ENCODE measurements around the gene RTN4R. TPM values are rescaled to one million over a fixed set of nuclear protein-coding genes. Genes with fewer than 3 reads are reported as not detected.
A peak's percentile ranks its signal among the peaks of the same experiment; 100 is the strongest.
"Not testable (repeated sequence)": the region's sequence is repeated elsewhere in the genome, so short reads cannot be mapped to it uniquely, and the experiment has no call there.

Gene RTN4R
- total RNA-seq, 1 donor from 2014 or later = 38.3 TPM

GRCh38 chr22:20292108-20292507 is 24.0 kb upstream of the RTN4R start:
- no peak for DNase-seq
- Mint-ChIP-seq H3K4me3 (ENCODE audit: unreplicated experiment) (no peak overlapping the region), H3K36me3 (ENCODE audit: unreplicated experiment) (no peaks in the 10 kb centered on the region), H3K27me3 (ENCODE audit: unreplicated experiment) (no peaks in the 10 kb centered on the region), H3K9me3 (ENCODE audit: unreplicated experiment) (peaks cover 4% of the 10 kb centered on the region), H3K4me1 (ENCODE audit: low read depth, unreplicated experiment) (peaks cover 5% of the 10 kb centered on the region), H3K27ac (ENCODE audit: unreplicated experiment) (no peak overlapping the region)
- TF ChIP-seq, protein P1, sequence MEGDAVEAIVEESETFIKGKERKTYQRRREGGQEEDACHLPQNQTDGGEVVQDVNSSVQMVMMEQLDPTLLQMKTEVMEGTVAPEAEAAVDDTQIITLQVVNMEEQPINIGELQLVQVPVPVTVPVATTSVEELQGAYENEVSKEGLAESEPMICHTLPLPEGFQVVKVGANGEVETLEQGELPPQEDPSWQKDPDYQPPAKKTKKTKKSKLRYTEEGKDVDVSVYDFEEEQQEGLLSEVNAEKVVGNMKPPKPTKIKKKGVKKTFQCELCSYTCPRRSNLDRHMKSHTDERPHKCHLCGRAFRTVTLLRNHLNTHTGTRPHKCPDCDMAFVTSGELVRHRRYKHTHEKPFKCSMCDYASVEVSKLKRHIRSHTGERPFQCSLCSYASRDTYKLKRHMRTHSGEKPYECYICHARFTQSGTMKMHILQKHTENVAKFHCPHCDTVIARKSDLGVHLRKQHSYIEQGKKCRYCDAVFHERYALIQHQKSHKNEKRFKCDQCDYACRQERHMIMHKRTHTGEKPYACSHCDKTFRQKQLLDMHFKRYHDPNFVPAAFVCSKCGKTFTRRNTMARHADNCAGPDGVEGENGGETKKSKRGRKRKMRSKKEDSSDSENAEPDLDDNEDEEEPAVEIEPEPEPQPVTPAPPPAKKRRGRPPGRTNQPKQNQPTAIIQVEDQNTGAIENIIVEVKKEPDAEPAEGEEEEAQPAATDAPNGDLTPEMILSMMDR (IDR thresholded peaks at IDR 0.05; ENCODE audit: partially characterized antibody, unreplicated experiment) = no peak

DNA sequence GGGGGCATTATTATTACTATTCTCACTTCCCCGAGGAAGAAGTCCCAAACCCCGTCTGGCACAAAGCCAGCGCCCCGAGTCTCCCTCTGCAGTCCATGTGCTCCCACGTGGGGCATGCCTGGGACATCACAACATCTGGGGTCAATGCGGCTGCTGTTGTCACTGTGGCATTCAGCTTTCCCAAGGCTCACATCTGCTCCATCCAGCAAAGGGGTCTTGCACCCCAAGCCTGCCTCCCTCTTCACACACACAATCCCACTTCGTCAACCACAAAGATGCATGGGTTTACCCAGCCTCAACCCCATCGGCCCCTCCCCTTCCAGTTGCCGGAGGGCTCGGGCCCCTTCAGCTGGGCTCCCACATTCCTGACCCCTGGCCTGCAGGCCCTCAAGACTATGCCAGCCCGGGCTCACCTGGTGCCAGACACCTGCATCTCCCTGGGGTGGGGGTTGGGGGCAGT is 23.5 kb upstream of the RTN4R start:
- Mint-ChIP-seq H3K36me3 (ENCODE audit: unreplicated experiment) (no peaks in the 10 kb centered on the region), H3K9me3 (ENCODE audit: unreplicated experiment) (peaks cover 4% of the 10 kb centered on the region), H3K27me3 (ENCODE audit: unreplicated experiment) (no peaks in the 10 kb centered on the region), H3K4me1 (ENCODE audit: low read depth, unreplicated experiment) (peaks cover 7% of the 10 kb centered on the region), H3K27ac (ENCODE audit: unreplicated experiment) (no peak overlapping the region), H3K4me3 (ENCODE audit: unreplicated experiment) (peak overlapping the region; percentile 19)
- no peak for DNase-seq
- TF ChIP-seq, protein P1 (IDR thresholded peaks at IDR 0.05; ENCODE audit: partially characterized antibody, unreplicated experiment) = no peak

DNA sequence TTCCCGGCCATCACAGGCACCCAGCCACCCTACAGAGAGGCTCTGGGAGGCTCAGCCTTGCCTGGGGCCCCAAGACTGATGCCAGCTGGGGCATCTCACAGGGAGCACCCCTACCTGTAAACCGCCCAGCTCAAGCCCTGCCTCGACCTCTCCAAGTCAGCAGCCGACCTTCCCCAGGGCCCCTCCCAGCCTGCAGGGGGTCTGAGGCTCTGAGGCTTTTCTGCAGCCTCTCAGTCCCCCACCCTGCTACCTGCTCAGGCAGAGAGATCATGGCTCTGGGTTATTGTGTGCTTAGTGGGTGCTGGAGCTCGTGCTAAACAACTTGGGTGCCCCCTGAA is 23.1 kb upstream of the RTN4R start:
- Mint-ChIP-seq H3K27me3 (ENCODE audit: unreplicated experiment) (no peaks in the 10 kb centered on the region), H3K9me3 (ENCODE audit: unreplicated experiment) (peaks cover 4% of the 10 kb centered on the region), H3K4me3 (ENCODE audit: unreplicated experiment) (no peak overlapping the region), H3K4me1 (ENCODE audit: low read depth, unreplicated experiment) (peaks cover 7% of the 10 kb centered on the region), H3K27ac (ENCODE audit: unreplicated experiment) (no peak overlapping the region), H3K36me3 (ENCODE audit: unreplicated experiment) (no peaks in the 10 kb centered on the region)
- DNase-seq = no peak
- TF ChIP-seq, protein P1 (IDR thresholded peaks at IDR 0.05; ENCODE audit: partially characterized antibody, unreplicated experiment) = no peak

- no peak overlapping the region for H3K4me3 Mint-ChIP-seq (ENCODE audit: unreplicated experiment)
- no peak for DNase-seq
- TF ChIP-seq, protein P1 (IDR thresholded peaks at IDR 0.05; ENCODE audit: partially characterized antibody, unreplicated experiment) = no peak
- H3K27me3 Mint-ChIP-seq (ENCODE audit: unreplicated experiment) = no peaks in the 10 kb centered on the region
- peaks cover 7% of the 10 kb centered on the region for H3K4me1 Mint-ChIP-seq (ENCODE audit: low read depth, unreplicated experiment)
- H3K36me3 Mint-ChIP-seq (ENCODE audit: unreplicated experiment) = no peaks in the 10 kb centered on the region
- peaks cover 4% of the 10 kb centered on the region for H3K9me3 Mint-ChIP-seq (ENCODE audit: unreplicated experiment)
- no peak overlapping the region for H3K27ac Mint-ChIP-seq (ENCODE audit: unreplicated experiment)
Measured at GRCh38 chr22:20290578-20291248, 22.6 kb upstream of the RTN4R start.

DNA sequence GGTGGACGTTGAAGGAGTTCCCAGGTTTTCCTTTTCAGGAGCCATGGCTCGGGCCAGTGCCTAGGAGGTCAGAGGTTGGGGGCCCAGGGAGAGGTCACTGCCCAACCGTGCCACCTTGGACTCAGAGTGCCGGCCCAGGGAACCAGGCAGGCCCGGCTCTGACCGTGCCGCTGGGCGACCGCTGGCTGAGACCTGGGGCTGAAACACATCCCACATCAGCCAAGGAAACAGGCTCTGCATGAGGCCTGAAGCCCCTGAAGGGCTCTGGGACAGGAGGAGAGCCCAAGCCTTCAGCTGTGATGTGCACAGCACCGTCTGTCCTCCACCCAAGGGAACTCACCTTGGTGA is 21.9 kb upstream of the RTN4R start:
- Mint-ChIP-seq H3K9me3 (ENCODE audit: unreplicated experiment) (peaks cover 4% of the 10 kb centered on the region), H3K4me3 (ENCODE audit: unreplicated experiment) (no peak overlapping the region), H3K27ac (ENCODE audit: unreplicated experiment) (no peak overlapping the region), H3K36me3 (ENCODE audit: unreplicated experiment) (no peaks in the 10 kb centered on the region), H3K27me3 (ENCODE audit: unreplicated experiment) (no peaks in the 10 kb centered on the region), H3K4me1 (ENCODE audit: low read depth, unreplicated experiment) (peaks cover 7% of the 10 kb centered on the region)
- TF ChIP-seq, protein P1 (IDR thresholded peaks at IDR 0.05; ENCODE audit: partially characterized antibody, unreplicated experiment) = no peak
- no peak for DNase-seq

GRCh38 chr22:20289182-20290044 is 21.3 kb upstream of the RTN4R start:
- H3K4me1 Mint-ChIP-seq (ENCODE audit: low read depth, unreplicated experiment); H3K27me3 Mint-ChIP-seq (ENCODE audit: unreplicated experiment); H3K4me3 Mint-ChIP-seq (ENCODE audit: unreplicated experiment); H3K27ac Mint-ChIP-seq (ENCODE audit: unreplicated experiment); H3K9me3 Mint-ChIP-seq (ENCODE audit: unreplicated experiment); H3K36me3 Mint-ChIP-seq (ENCODE audit: unreplicated experiment); DNase-seq: not testable (repeated sequence)

GRCh38 chr22:20286784-20287423 is 18.8 kb upstream of the RTN4R start:
- not testable (repeated sequence) for DNase-seq; H3K27me3 Mint-ChIP-seq (ENCODE audit: unreplicated experiment); H3K4me1 Mint-ChIP-seq (ENCODE audit: low read depth, unreplicated experiment); H3K27ac Mint-ChIP-seq (ENCODE audit: unreplicated experiment); H3K4me3 Mint-ChIP-seq (ENCODE audit: unreplicated experiment); H3K36me3 Mint-ChIP-seq (ENCODE audit: unreplicated experiment); H3K9me3 Mint-ChIP-seq (ENCODE audit: unreplicated experiment)
